Activated T-cell treated with anti-CD3 and anti-CD28 coated beads, Interleukin-2, amount 50 U/mL, for 4 hours (primary cell): ENCODE data around the gene XXYLT1. TPM values are rescaled to one million over a fixed set of nuclear protein-coding genes. Genes with fewer than 3 reads are reported as not detected.

Source experiments
- ATAC-seq, 2 donors: fragments of 200-7000 bp; cut with Tn5 transposase; one replicate each; pipeline ENCODE4 v1.10.0; 2021
- DNase-seq: peaks from one replicate; pipeline ENCODE4 v3.0.0-alpha.2; 2020
- H3K27me3 Mint-ChIP-seq: one replicate; pipeline ENCODE4 v1.8.0; 2021; ENCODE audit warnings: low read depth, mixed read lengths
- H3K36me3 Mint-ChIP-seq: one replicate; pipeline ENCODE4 v1.8.0; 2022; ENCODE audit warnings: mixed read lengths; ENCODE audit not compliant: insufficient read depth
- H3K4me1 Mint-ChIP-seq: one replicate; pipeline ENCODE4 v1.8.0; 2021; ENCODE audit warnings: low read depth, mixed read lengths
- H3K4me3 Mint-ChIP-seq: one replicate; pipeline ENCODE4 v1.8.0; 2021; ENCODE audit warnings: mild to moderate bottlenecking, moderate library complexity, mixed read lengths
- H3K9me3 Mint-ChIP-seq: one replicate; pipeline ENCODE4 v1.8.0; 2021; ENCODE audit warnings: mixed read lengths
- total RNA-seq, 3 donors: library from RNA; stranded (reverse); gene quantifications; one replicate each; pipeline ENCODE4 v1.2.1, GENCODE V29; 2021

Gene XXYLT1
- total RNA-seq, 3 donors from 2014 or later: 8.6 to 10.6 (median 8.8) TPM

DNA sequence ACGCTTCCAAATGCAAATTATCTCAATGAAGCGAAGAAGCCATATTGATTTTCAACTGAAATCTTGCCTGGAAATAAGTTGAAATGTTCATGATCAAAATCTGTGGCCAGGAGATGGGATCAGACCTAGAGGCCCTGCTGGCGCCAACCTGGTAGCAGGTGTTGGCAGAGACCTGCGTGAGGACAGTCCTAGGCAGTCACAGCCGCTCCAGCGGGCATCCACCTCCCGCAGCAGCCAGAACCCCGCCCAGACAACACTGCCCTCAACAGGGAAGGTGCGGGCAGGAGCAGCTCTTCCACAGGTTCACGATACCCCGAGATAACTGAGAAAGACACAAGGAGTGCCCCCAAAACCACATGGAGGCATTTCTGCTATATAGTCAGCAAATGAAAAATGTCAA is 145.3 kb downstream of the XXYLT1 start:
- H3K27me3 Mint-ChIP-seq: peaks cover 2% of the 10 kb centered on the region
- DNase-seq: no peak
- H3K36me3 Mint-ChIP-seq: peaks cover 2% of the 10 kb centered on the region
- H3K9me3 Mint-ChIP-seq: no peaks in the 10 kb centered on the region
- no peak for ATAC-seq
- H3K4me1 Mint-ChIP-seq: peaks cover 36% of the 10 kb centered on the region
- H3K4me3 Mint-ChIP-seq: no peak overlapping the region

- Mint-ChIP-seq H3K4me1 (peaks cover 25% of the 10 kb centered on the region), H3K4me3 (no peak overlapping the region), H3K27me3 (no peaks in the 10 kb centered on the region), H3K9me3 (no peaks in the 10 kb centered on the region), H3K36me3 (no peaks in the 10 kb centered on the region)
- DNase-seq (no peak), ATAC-seq (no peak)
Measured at GRCh38 chr3:195124378-195124992, 146.5 kb downstream of the XXYLT1 start.

- Mint-ChIP-seq H3K4me3 (no peak overlapping the region), H3K36me3 (no peaks in the 10 kb centered on the region), H3K9me3 (no peaks in the 10 kb centered on the region), H3K27me3 (no peaks in the 10 kb centered on the region), H3K4me1 (peaks cover 13% of the 10 kb centered on the region)
- DNase-seq (no peak), ATAC-seq (no peak)
Measured at GRCh38 chr3:195123281-195123691, 147.7 kb downstream of the XXYLT1 start.

- H3K4me1 Mint-ChIP-seq: peaks cover 5% of the 10 kb centered on the region
- no peaks in the 10 kb centered on the region for H3K36me3 Mint-ChIP-seq
- no peaks in the 10 kb centered on the region for H3K9me3 Mint-ChIP-seq
- H3K27me3 Mint-ChIP-seq: no peaks in the 10 kb centered on the region
- no peak overlapping the region for H3K4me3 Mint-ChIP-seq
- ATAC-seq: no peak
- no peak for DNase-seq
Measured at GRCh38 chr3:195122261-195122660, 148.7 kb downstream of the XXYLT1 start.

GRCh38 chr3:195120267-195120601 is 150.7 kb downstream of the XXYLT1 start:
- no peaks in the 10 kb centered on the region for H3K36me3 Mint-ChIP-seq
- no peaks in the 10 kb centered on the region for H3K9me3 Mint-ChIP-seq
- no peak overlapping the region for H3K4me3 Mint-ChIP-seq
- no peaks in the 10 kb centered on the region for H3K4me1 Mint-ChIP-seq
- DNase-seq: no peak
- ATAC-seq: no peak
- H3K27me3 Mint-ChIP-seq: no peaks in the 10 kb centered on the region

DNA sequence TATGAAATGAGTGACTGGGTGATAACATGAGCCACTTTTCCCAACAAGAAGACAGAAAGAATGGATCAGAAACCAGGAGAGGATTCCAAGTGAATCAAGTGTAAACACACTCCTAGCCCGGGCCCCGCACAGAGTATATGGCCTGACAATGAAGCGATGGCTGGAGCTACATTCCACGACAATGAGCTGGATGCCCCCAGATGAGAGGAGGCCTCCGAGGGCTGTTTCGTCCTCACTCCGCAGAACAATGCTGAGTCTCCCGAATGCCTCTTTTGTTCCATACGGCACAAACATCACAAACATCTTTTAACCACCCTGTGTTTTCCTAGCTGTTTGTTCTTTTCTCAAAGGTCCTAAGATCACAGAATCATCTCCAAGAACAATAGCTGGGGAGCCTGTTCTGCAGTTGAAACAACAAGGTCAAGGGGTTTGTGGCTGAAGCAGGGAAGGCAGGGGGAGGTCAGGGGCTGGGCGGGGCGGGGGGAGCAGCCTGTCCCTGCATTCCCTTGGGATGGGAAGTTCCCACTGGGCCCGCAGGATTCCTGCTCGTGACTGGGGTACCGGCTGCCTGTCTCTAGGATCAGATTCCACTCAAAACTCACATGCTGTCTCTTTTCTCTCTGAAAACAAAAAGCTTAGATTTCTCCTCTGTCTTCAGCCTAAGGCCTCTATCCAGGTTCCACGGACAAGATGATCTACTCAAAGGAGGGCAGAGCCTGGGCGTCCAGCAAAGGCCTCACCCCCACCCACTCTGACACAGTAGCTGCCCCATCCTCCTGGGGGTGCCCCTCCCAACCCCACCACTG is 151.3 kb downstream of the XXYLT1 start:
- no peaks in the 10 kb centered on the region for H3K36me3 Mint-ChIP-seq
- ATAC-seq: no peak
- no peaks in the 10 kb centered on the region for H3K4me1 Mint-ChIP-seq
- H3K9me3 Mint-ChIP-seq: no peaks in the 10 kb centered on the region
- H3K4me3 Mint-ChIP-seq: no peak overlapping the region
- H3K27me3 Mint-ChIP-seq: no peaks in the 10 kb centered on the region
- no peak for DNase-seq

DNA sequence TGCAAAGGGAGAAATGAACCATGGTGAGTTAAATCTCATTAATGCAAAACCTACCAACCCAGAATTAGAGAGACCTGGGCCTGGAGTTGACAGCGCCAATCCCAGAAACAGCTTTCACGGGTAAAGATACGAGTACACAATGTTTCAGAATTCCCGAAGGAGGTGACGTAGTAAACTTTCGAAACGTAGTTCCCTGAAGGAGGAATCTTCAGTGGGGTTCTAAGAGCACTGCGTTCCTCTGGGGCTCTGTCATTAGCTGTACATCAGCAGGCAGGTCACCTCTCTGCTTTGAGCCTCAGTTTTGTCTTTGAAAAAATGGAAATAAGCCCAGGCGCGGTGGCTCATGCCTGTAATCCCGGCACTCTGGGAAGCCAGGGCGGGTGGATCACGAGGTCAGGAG is 152.3 kb downstream of the XXYLT1 start:
- Mint-ChIP-seq H3K36me3 (no peaks in the 10 kb centered on the region), H3K4me1 (no peaks in the 10 kb centered on the region), H3K27me3 (no peaks in the 10 kb centered on the region), H3K9me3 (no peaks in the 10 kb centered on the region), H3K4me3 (no peak overlapping the region)
- DNase-seq (no peak), ATAC-seq (no peak)

- Mint-ChIP-seq H3K9me3 (no peaks in the 10 kb centered on the region), H3K4me1 (no peaks in the 10 kb centered on the region), H3K27me3 (no peaks in the 10 kb centered on the region), H3K4me3 (no peak overlapping the region), H3K36me3 (no peaks in the 10 kb centered on the region)
- ATAC-seq: no peak
- DNase-seq: no peak
Measured at GRCh38 chr3:195117978-195118581, 152.9 kb downstream of the XXYLT1 start.

DNA sequence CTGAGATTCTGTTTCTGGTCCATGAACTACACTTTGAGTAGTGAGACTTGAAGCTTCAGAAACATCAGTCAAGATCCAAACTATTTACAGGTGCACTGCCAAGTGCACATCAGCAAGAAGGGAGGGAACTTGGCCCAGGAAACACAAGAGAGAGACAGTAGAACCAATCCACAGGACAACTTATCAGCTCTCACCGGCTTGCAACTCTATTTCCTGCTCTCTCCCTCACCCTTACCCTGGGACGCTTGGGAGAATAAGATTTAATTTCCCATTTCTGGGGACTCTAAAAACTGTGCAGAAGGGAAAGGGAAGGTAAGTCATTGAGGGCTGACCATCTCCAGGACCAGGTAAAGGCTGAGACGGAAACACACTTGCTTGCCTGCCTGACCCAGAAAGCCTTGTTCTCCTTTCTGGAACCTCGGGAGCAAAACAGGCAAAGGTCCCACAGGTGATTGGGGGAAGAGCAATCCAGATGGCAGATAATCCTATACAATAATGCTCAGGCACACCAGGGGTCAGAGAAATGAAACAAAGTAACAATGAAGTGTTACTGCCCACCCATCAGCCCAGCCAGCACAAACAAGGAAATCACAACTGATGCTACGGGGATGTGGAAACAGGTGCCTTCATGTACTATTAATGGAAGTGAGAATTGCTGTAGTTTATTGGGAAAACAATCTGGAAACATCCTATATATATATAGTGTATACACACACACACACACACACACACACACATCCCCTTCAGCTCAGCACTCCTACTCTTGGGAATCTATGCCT is 154.4 kb downstream of the XXYLT1 start:
- no peak for ATAC-seq
- Mint-ChIP-seq H3K9me3 (no peaks in the 10 kb centered on the region), H3K36me3 (no peaks in the 10 kb centered on the region), H3K27me3 (no peaks in the 10 kb centered on the region), H3K4me1 (no peaks in the 10 kb centered on the region), H3K4me3 (no peak overlapping the region)
- no peak for DNase-seq

- no peak overlapping the region for H3K4me3 Mint-ChIP-seq
- DNase-seq: no peak
- no peaks in the 10 kb centered on the region for H3K27me3 Mint-ChIP-seq
- ATAC-seq: no peak
- H3K4me1 Mint-ChIP-seq: no peaks in the 10 kb centered on the region
- H3K9me3 Mint-ChIP-seq: no peaks in the 10 kb centered on the region
- H3K36me3 Mint-ChIP-seq: no peaks in the 10 kb centered on the region
Measured at GRCh38 chr3:195115600-195116406, 155.2 kb downstream of the XXYLT1 start.

GRCh38 chr3:195114786-195115599 is 156.0 kb downstream of the XXYLT1 start:
- ATAC-seq (no peak), DNase-seq (no peak)
- Mint-ChIP-seq H3K4me3 (no peak overlapping the region), H3K9me3 (no peaks in the 10 kb centered on the region), H3K36me3 (no peaks in the 10 kb centered on the region), H3K27me3 (no peaks in the 10 kb centered on the region), H3K4me1 (no peaks in the 10 kb centered on the region)

DNA sequence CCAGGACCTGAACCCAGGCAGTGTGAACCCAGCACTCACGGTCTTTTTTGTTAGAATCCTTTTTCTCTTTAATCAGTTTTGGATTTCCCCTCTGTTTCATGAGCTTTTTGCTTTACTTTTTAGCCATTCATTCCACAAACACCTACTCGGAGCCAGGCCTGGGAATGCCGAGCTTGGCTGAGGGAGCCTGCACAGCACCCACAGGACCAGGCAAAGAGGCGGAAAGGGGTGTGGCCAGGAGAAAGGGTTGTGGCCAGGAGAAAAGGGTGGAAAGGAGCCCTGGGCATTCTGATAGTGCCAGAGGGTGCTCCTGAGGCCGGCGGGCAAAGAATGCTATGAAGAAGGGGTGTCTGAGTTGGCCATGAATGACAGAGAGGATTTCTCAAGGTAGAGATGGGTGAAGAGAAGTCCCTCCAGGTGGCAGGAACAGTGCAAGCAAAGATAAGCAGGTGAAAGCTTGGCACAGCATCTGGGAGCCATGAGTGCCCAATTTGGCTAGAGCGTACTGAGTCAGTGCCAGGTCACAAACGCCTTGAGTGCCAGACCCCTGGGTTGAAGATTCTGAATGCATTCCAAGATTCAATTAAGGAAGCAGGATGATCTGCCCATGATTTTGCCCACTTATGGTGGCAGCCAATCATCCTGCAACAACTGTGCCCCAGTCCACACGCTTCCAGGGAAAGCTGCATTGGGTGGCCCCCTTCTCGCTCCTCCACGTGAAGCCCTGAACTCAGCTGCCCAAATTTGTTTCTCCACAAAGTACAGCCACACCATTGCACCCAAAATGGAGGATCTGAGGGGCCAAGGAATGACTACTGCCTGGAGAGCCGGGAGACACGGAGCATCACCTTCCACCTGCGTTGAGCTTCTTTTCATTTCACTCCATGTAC is 157.2 kb downstream of the XXYLT1 start:
- H3K9me3 Mint-ChIP-seq: no peaks in the 10 kb centered on the region
- H3K4me1 Mint-ChIP-seq: no peaks in the 10 kb centered on the region
- ATAC-seq (no peak), DNase-seq (no peak)
- H3K4me3 Mint-ChIP-seq: no peak overlapping the region
- no peaks in the 10 kb centered on the region for H3K36me3 Mint-ChIP-seq
- no peaks in the 10 kb centered on the region for H3K27me3 Mint-ChIP-seq
